NOMO-1 treated with DMSO at 0.1 percent for 48 hours (cell line): Measurements from ENCODE around the gene IL11.
"Not testable (repeated sequence)": the region's sequence is repeated elsewhere in the genome, so short reads cannot be mapped to it uniquely, and the experiment has no call there.

Experiments used
- DNase-seq: peaks from one replicate; lab custom pipeline; 2025; ENCODE audit not compliant: unreplicated experiment; lab: John Stamatoyannopoulos, UW

IL11 gene

GRCh38 chr19:55370305-55370988 lies at the start of gene IL11:
Gene IL11 (minus strand): TSS chr19:55370463. CDS start chr19:55370310, 153 bp downstream.
- DNase-seq = no peak

- no peak for DNase-seq
These were observed 49.5 kb upstream of the IL11 start for GRCh38 chr19:55419624-55420236.

- no peak for DNase-seq
These were observed 48.8 kb upstream of the IL11 start for GRCh38 chr19:55419103-55419502.

GRCh38 chr19:55418185-55418584 lies 47.9 kb upstream of the IL11 start:
- peak; percentile 31 for DNase-seq

GRCh38 chr19:55410168-55410567 lies 39.9 kb upstream of the IL11 start:
- no peak for DNase-seq

- not testable (repeated sequence) for DNase-seq
These were observed 38.9 kb upstream of the IL11 start for GRCh38 chr19:55409179-55409578.

- DNase-seq = no peak
These were observed 38.2 kb upstream of the IL11 start for GRCh38 chr19:55408533-55408872.

GRCh38 chr19:55407800-55408532 lies 37.7 kb upstream of the IL11 start:
- peak; percentile 99 for DNase-seq

- not testable (repeated sequence) for DNase-seq
These were observed 37.2 kb upstream of the IL11 start, which contains the start of gene UBE2S for GRCh38 chr19:55407550-55407799. Gene UBE2S (minus strand): TSS chr19:55407788. CDS start chr19:55407589, 199 bp downstream.

- no peak for DNase-seq
These were observed 36.7 kb upstream of the IL11 start for GRCh38 chr19:55406826-55407549.

- peak; percentile 18 for DNase-seq
These were observed 36.0 kb upstream of the IL11 start for GRCh38 chr19:55406091-55406825.

- DNase-seq = no peak
These were observed 35.4 kb upstream of the IL11 start for GRCh38 chr19:55405638-55406037.

- no peak for DNase-seq
These were observed 32.2 kb upstream of the IL11 start for GRCh38 chr19:55402509-55402908.

- not testable (repeated sequence) for DNase-seq
These were observed 31.1 kb upstream of the IL11 start for GRCh38 chr19:55401390-55401789.

GRCh38 chr19:55400281-55401087 lies 30.2 kb upstream of the IL11 start:
- no peak for DNase-seq

GRCh38 chr19:55398200-55398925 lies 28.1 kb upstream of the IL11 start:
- peak; percentile 80 for DNase-seq

GRCh38 chr19:55392820-55393761 lies 22.8 kb upstream of the IL11 start:
- DNase-seq = no peak
